HUES48 (cell line): ENCODE measurements around the gene VSTM2B.

Source experiments
- H3K27ac ChIP-seq: one replicate; pipeline ENCODE4 v1.7.0; 2013; ENCODE audit warnings: low read depth, low read length, inconsistent platforms
- H3K27me3 ChIP-seq: 2 replicates; pipeline ENCODE4 v1.6.1; 2013; ENCODE audit warnings: mild to moderate bottlenecking, low read length; ENCODE audit not compliant: control insufficient read depth, insufficient read depth
- H3K36me3 ChIP-seq: 2 replicates; pipeline ENCODE4 v1.6.1; 2013; ENCODE audit warnings: low read length; ENCODE audit not compliant: control insufficient read depth, insufficient read depth
- H3K4me1 ChIP-seq: 2 replicates; pipeline ENCODE4 v1.6.1; 2013; ENCODE audit warnings: mild to moderate bottlenecking, low read length; ENCODE audit not compliant: control insufficient read depth, insufficient read depth
- H3K4me3 ChIP-seq: 2 replicates; pipeline ENCODE4 v1.5.1; 2013; ENCODE audit warnings: mild to moderate bottlenecking, low read depth, low read length
- H3K9ac ChIP-seq: 2 replicates; pipeline ENCODE4 v1.6.1; 2013; ENCODE audit warnings: mild to moderate bottlenecking, low read depth, low read length, moderate library complexity
- H3K9me3 ChIP-seq: 2 replicates; pipeline ENCODE4 v1.6.1; 2013; ENCODE audit warnings: low read length; ENCODE audit not compliant: control insufficient read depth, insufficient read depth

The VSTM2B gene

GRCh38 chr19:29569038-29569911 is 43.5 kb downstream of the VSTM2B start:
- no peak overlapping the region for H3K9ac ChIP-seq
- H3K9me3 ChIP-seq, result no peaks in the 10 kb centered on the region
- H3K27me3 ChIP-seq, result no peaks in the 10 kb centered on the region; the same call in 1 of the 2 replicates
- H3K27ac ChIP-seq, result no peak overlapping the region
- H3K4me1 ChIP-seq, result peaks cover 5% of the 10 kb centered on the region; the same call in 1 of the 2 replicates
- H3K36me3 ChIP-seq, result no peaks in the 10 kb centered on the region
- H3K4me3 ChIP-seq, result no peak overlapping the region

DNA sequence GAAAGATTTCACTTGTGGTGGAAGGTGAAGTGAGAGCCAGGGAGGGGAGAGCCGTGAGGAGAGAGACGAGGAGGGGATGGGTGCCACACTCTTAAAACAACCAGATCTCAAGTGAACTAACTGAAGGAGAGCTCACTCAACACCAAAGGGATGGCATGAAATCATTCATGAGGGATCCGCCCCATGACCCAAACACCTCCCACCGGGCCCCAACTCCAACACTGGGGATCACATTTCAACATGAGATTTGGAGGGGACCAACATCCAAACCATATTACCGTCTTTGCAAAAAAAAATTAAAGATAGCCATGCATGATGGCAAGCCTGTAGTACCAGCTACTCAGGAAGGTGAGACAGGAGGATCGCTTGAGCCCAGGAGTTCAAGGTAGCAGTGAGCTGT is 45.4 kb downstream of the VSTM2B start:
- Histone ChIP-seq H3K27me3 (peaks cover 4% of the 10 kb centered on the region; the same call in 1 of the 2 replicates), H3K36me3 (no peaks in the 10 kb centered on the region), H3K4me1 (peaks cover 7% of the 10 kb centered on the region), H3K9me3 (no peaks in the 10 kb centered on the region), H3K4me3 (no peak overlapping the region), H3K9ac (no peak overlapping the region), H3K27ac (no peak overlapping the region)

GRCh38 chr19:29573486-29573885 is 47.7 kb downstream of the VSTM2B start:
- Histone ChIP-seq H3K36me3 (no peaks in the 10 kb centered on the region), H3K9ac (no peak overlapping the region), H3K4me3 (no peak overlapping the region), H3K27me3 (peaks cover 11% of the 10 kb centered on the region; the same call in 1 of the 2 replicates), H3K9me3 (no peaks in the 10 kb centered on the region), H3K27ac (no peak overlapping the region), H3K4me1 (peaks cover 15% of the 10 kb centered on the region)

DNA sequence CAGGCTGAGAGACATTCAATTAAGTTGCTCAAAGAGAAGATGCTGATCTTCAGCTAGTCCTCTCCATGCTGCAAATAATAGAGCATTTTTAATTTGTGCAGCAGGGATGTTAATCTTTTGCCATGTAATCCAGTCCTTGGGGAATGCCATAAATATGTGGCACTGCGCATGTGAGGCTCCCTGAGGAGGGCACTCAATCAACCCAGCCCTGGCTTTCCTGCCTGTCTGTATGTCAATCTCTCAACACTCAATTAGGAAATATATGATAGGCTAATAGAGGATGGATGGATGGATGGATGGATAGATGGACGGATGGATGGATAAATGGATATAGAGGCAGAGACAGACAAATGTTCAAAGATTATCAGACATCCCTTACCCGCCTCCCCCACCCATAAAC is 48.7 kb downstream of the VSTM2B start:
- no peaks in the 10 kb centered on the region for H3K36me3 ChIP-seq
- H3K4me3 ChIP-seq, result no peak overlapping the region
- peaks cover 11% of the 10 kb centered on the region; the same call in 1 of the 2 replicates for H3K27me3 ChIP-seq
- peaks cover 15% of the 10 kb centered on the region for H3K4me1 ChIP-seq
- H3K9ac ChIP-seq, result no peak overlapping the region
- no peak overlapping the region for H3K27ac ChIP-seq
- H3K9me3 ChIP-seq, result no peaks in the 10 kb centered on the region

GRCh38 chr19:29576046-29576606 is 50.3 kb downstream of the VSTM2B start:
- Histone ChIP-seq H3K27ac (no peak overlapping the region), H3K36me3 (no peaks in the 10 kb centered on the region), H3K27me3 (peaks cover 11% of the 10 kb centered on the region; the same call in 1 of the 2 replicates), H3K4me1 (peaks cover 15% of the 10 kb centered on the region), H3K4me3 (no peak overlapping the region), H3K9ac (no peak overlapping the region), H3K9me3 (no peaks in the 10 kb centered on the region)

DNA sequence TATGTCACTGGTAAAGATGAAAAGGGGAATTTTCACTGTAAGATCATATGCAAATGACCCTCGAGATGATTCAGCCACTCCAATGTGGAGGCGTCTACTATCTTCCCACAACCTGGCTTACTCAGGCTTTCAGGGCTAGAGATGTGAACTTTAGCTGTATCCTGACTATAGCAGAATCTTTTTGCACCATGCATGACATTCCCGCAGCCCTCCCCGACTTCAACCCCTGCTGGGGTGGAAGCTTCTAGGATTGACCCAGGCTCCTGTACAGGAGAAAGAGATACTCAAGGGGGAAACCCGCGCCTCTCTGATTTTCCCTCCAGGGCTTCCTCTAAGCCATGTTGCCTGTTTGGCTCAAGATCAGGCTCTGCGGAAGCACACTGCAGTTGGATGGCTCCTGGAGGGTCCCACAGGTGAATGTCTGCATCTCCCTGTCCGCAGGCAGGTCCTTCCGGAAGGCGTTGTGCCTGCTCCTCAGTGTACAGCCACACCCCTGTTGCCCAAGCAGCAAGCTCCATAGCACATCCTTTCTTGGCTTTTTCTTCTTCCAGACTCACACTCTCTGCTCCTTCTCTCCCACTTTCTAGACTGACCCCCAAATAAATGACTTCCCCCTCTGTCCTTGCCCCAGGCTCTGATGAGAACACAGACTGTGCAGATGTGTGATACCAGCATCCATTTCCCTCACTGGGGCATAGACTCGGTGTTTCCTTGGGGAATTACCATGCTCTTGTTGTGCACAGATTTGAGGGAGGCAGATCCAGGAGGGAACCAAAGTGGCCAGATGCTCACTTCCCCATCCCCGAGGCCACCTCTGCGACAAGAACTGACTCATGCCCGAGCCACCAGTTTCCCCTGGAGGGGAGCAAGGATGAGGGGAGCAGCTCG is 51.2 kb downstream of the VSTM2B start:
- peaks cover 11% of the 10 kb centered on the region; the same call in 1 of the 2 replicates for H3K27me3 ChIP-seq
- no peaks in the 10 kb centered on the region for H3K36me3 ChIP-seq
- no peak overlapping the region for H3K27ac ChIP-seq
- peaks cover 15% of the 10 kb centered on the region for H3K4me1 ChIP-seq
- no peaks in the 10 kb centered on the region for H3K9me3 ChIP-seq
- H3K9ac ChIP-seq, result no peak overlapping the region
- no peak overlapping the region for H3K4me3 ChIP-seq

DNA sequence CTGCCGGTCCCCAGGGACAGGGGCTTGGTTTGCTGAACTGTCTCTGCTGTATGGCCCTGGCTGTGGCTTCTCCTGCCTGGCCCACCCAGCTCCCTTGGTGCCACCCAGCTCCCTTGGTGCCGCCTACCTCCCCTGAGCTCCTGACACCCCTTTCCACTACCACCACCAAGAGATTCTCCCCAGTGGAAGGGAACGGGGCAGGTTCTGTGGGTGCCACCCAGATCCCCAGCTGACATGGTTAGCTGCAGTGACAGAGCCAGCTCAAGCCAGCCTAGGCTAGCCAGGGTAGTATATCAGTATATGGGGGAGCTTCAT is 51.8 kb downstream of the VSTM2B start:
- H3K36me3 ChIP-seq, result no peaks in the 10 kb centered on the region
- H3K9me3 ChIP-seq, result no peaks in the 10 kb centered on the region
- peaks cover 15% of the 10 kb centered on the region for H3K4me1 ChIP-seq
- no peak overlapping the region for H3K4me3 ChIP-seq
- peaks cover 11% of the 10 kb centered on the region; the same call in 1 of the 2 replicates for H3K27me3 ChIP-seq
- no peak overlapping the region for H3K27ac ChIP-seq
- H3K9ac ChIP-seq, result no peak overlapping the region

GRCh38 chr19:29578349-29578748 is 52.6 kb downstream of the VSTM2B start:
- Histone ChIP-seq H3K4me3 (no peak overlapping the region), H3K9ac (no peak overlapping the region), H3K9me3 (no peaks in the 10 kb centered on the region), H3K36me3 (no peaks in the 10 kb centered on the region), H3K27ac (no peak overlapping the region), H3K27me3 (peaks cover 11% of the 10 kb centered on the region; the same call in 1 of the 2 replicates), H3K4me1 (peaks cover 15% of the 10 kb centered on the region)

- Histone ChIP-seq H3K9me3 (no peaks in the 10 kb centered on the region), H3K36me3 (no peaks in the 10 kb centered on the region), H3K27ac (no peak overlapping the region), H3K9ac (no peak overlapping the region), H3K27me3 (peaks cover 11% of the 10 kb centered on the region; the same call in 1 of the 2 replicates), H3K4me1 (peaks cover 15% of the 10 kb centered on the region), H3K4me3 (no peak overlapping the region)
Measured at GRCh38 chr19:29579308-29579910, 53.6 kb downstream of the VSTM2B start.

- Histone ChIP-seq H3K9me3 (no peaks in the 10 kb centered on the region), H3K27me3 (peaks cover 6% of the 10 kb centered on the region; the same call in 1 of the 2 replicates), H3K36me3 (no peaks in the 10 kb centered on the region)
Measured at GRCh38 chr19:29581398-29581797, 55.6 kb downstream of the VSTM2B start.

More at GRCh38 chr19:29581398-29581797, 55.6 kb downstream of the VSTM2B start:
- Histone ChIP-seq H3K4me1 (peaks cover 6% of the 10 kb centered on the region), H3K4me3 (no peak overlapping the region), H3K9ac (no peak overlapping the region), H3K27ac (no peak overlapping the region)
